GM18498 (cell line): ENCODE measurements around the gene SLC16A10.
"Not testable (repeated sequence)": the region's sequence is repeated elsewhere in the genome, so short reads cannot be mapped to it uniquely, and the experiment has no call there.

Experiments
- ATAC-seq: cut with Tn5 transposase; IDR thresholded peaks from one replicate; pipeline ENCODE4 v1.9.1; 2021; ENCODE audit warnings: mild to moderate bottlenecking, moderate library complexity; ENCODE audit not compliant: unreplicated experiment

Gene SLC16A10

GRCh38 chr6:111211411-111212030 is 124.2 kb downstream of the SLC16A10 start:
- ATAC-seq = no peak

GRCh38 chr6:111212625-111213024 is 125.3 kb downstream of the SLC16A10 start:
- no peak for ATAC-seq

DNA sequence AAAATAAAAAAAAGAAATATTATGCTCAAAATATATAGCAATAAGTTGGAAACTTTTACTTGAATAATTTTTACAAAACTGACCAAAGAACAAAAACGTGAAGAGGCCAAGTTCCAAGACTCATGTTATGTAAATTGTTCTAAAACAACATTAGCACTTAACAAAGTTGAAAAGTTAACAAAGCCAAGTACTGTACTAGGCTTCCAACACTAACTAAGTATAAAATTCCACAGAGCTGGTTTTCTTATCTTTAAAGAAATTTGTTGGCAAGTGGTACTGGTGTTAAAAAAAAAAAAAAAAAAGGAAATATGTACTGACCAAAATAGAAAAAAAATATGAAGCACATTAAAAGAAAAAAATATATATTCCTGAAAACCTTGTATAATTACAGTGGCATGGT is 127.8 kb downstream of the SLC16A10 start:
- ATAC-seq = no peak

- ATAC-seq = no peak
Measured at GRCh38 chr6:111219785-111220184, 132.5 kb downstream of the SLC16A10 start.

GRCh38 chr6:111220383-111221031 is 133.2 kb downstream of the SLC16A10 start:
- no peak for ATAC-seq

DNA sequence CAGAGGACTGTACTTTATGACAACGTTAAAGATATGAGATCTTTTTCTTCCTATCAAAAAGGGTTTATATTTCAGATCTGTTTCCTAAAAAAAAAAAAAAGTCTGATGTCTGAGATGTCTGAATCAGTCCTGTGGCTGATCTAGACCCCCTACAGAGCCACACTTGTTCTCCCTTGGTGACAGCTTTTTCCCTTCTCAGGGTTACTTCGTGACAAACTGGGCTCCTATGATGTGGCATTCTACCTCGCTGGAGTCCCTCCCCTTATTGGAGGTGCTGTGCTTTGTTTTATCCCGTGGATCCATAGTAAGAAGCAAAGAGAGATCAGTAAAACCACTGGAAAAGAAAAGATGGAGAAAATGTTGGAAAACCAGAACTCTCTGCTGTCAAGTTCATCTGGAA is 134.5 kb downstream of the SLC16A10 start:
- no peak for ATAC-seq

- ATAC-seq = no peak
Measured at GRCh38 chr6:111222341-111222740, 135.0 kb downstream of the SLC16A10 start.

GRCh38 chr6:111228094-111228493 is 140.8 kb downstream of the SLC16A10 start:
- no peak for ATAC-seq

GRCh38 chr6:111230351-111231089 is 143.2 kb downstream of the SLC16A10 start:
- no peak for ATAC-seq

- no peak for ATAC-seq
Measured at GRCh38 chr6:111231090-111231459, 143.8 kb downstream of the SLC16A10 start.

DNA sequence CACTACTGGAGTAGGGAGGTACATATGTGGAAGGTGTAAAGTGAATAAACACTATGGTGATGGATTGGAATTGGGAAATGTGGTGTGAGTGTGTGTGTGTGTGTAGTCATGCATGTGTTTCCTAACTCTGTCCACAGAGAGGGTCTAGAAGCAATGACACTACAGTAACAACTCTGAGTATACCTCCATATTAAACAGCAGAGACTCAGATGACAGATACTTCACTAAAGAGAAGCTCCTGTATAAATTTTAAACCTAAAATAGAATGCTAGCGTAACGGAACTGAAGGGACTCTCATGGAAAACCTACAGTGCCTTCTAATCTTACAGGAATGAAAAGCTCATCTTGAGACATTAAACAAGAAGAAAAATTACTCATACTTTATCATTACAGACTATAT is 150.5 kb downstream of the SLC16A10 start:
- ATAC-seq = no peak

GRCh38 chr6:111238464-111239119 is 151.3 kb downstream of the SLC16A10 start:
- ATAC-seq = no peak

DNA sequence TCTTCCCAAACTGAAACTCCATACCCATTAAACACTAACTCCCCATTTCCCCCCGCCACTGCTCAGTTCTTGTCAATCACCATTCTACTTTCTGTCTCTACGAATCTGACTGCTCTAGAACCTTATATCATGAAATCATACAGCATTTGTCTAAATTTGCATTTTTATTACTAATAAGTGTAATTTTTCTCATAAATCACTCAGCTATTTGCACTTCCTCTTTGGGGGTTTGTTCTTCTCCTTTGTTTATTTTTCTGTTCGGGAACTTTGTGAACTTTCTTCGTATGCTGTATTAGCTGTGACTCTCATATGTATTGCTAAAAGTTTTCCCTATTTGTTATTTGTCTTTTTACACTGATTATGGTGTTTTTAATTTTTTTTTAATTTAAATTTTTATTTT is 152.2 kb downstream of the SLC16A10 start:
- ATAC-seq = no peak

- no peak for ATAC-seq
Measured at GRCh38 chr6:111242452-111242851, 155.1 kb downstream of the SLC16A10 start.

GRCh38 chr6:111243095-111243494 is 155.8 kb downstream of the SLC16A10 start:
- ATAC-seq = no peak

- no peak for ATAC-seq
Measured at GRCh38 chr6:111248789-111249188, 161.5 kb downstream of the SLC16A10 start.

- no peak for ATAC-seq
Measured at GRCh38 chr6:111250791-111251354, 163.6 kb downstream of the SLC16A10 start.

DNA sequence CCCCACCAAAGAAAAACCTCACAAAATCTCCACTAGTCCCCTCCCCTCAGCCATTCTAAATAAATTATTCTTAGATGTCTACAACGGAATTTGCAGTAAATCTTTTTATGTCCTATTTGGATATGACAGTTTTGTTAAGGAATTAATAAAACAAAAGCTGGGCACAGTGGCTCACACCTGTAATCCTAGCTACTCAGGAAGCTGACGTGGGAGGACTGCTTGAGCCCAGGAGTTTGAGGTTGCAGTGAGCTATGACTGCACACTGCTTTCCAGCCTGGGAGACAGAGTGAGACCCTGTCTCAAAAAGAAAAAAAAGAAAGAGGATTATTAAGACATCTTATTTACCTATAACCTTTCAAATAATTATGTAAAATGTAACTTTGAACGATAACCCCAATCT is 165.4 kb downstream of the SLC16A10 start:
- no peak for ATAC-seq

DNA sequence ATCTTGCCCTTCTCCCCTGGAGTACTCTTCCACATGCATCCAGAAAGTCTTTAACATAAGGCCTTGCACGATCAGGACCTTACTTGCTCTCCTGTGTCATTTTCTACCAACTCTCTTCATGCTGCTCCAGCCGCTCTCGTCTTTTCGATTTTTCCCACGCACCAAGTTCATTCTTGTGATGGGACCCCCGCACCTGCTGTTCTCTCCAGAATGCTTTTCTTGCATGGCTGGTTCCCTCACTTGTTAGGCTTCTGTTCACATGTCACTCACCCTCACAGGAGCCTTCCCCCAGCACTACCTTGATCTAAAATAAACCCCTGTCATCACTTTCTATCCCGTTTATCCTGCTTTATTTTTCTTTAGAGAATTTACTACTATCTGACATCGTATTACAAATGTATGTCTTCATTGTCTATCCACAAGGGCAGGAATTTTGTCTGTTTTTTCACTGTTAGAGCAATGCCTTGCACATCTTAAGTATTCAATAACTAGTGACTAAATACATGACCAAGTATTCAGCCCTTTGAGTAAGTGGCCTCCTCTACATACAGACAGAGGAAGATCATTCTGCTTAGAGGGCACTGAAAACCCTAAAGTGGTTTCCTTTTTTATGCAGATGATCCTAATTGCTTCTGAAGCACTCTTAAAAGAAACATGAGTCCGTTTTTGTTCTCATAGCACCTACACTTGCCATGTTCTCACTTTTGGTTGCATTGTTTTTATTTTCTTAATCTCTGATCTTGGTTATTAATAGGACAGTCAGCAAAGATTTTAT is 166.9 kb downstream of the SLC16A10 start:
- no peak for ATAC-seq

DNA sequence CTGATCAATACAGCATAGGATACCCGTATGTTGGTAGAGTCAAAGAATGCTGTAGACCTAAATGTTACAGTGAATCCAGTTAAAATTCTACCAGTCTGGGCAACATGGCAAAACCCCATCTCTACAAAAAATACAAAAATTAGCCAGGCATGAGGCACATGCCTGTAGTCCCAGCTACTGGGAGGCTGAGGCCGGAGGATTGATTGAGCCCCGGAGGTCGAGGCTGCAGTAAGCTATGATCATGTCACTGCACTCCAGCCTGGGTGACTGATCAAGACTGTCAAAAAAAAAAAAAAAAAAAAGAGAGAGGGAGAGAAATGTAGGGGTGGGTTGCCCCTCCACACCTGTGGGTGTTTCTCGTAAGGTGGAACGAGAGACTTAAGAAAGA is 167.5 kb downstream of the SLC16A10 start:
- ATAC-seq = no peak

GRCh38 chr6:111255838-111256237 is 168.5 kb downstream of the SLC16A10 start:
- ATAC-seq = not testable (repeated sequence)
